Measurements from ENCODE around the gene DOK4.

The DOK4 gene

DNA sequence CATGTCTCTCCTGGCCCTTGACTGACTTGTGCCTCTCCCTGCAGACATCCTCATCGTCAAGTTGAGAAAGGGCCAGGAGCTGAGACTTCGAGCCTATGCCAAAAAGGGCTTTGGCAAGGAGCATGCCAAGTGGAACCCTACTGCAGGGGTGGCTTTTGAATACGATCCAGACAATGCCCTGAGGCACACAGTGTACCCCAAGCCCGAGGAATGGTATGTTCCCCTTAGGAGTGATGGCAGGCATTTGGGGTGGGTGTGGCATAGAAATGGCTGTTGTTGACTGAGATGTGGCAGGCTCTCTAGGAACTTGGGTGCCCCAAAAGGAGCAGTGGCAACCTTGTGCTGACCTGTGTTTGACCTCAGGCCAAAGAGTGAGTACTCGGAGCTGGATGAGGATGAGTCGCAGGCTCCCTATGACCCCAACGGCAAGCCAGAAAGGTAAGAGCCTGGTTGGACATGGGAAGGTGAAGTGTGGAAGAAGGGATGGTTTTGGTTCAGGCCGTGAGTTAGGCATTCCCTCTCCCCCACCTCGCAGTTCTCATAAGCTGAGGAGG, 16.3 kb downstream of the DOK4 start:
- no peak for TF ChIP-seq CTCF (IDR thresholded peaks at IDR 0.05)
- no peak for TF ChIP-seq ZFX (IDR thresholded peaks at IDR 0.05; ENCODE audit: borderline replicate concordance)
- H3K27ac ChIP-seq = no peak overlapping the region

- no peak overlapping the region for H3K27ac ChIP-seq
- no peak for TF ChIP-seq CTCF (IDR thresholded peaks at IDR 0.05)
- TF ChIP-seq ZFX (IDR thresholded peaks at IDR 0.05; ENCODE audit: borderline replicate concordance) = no peak
Observed at GRCh38 chr16:57469046-57469445, 17.2 kb downstream of the DOK4 start.

- no peak for TF ChIP-seq ZFX (IDR thresholded peaks at IDR 0.05; ENCODE audit: borderline replicate concordance)
- no peak for TF ChIP-seq CTCF (IDR thresholded peaks at IDR 0.05)
Observed at GRCh38 chr16:57468346-57468745, 17.9 kb downstream of the DOK4 start.

GRCh38 chr16:57464523-57464922, 21.8 kb downstream of the DOK4 start:
- TF ChIP-seq CTCF (IDR thresholded peaks at IDR 0.05) (no peak), ZFX (IDR thresholded peaks at IDR 0.05; ENCODE audit: borderline replicate concordance) (no peak)
- H3K27ac ChIP-seq = no peak overlapping the region

More at GRCh38 chr16:57468346-57468745, 17.9 kb downstream of the DOK4 start:
- no peak overlapping the region for H3K27ac ChIP-seq

- H3K27ac ChIP-seq = peak overlapping the region; percentile 64
- TF ChIP-seq ZFX (IDR thresholded peaks at IDR 0.05; ENCODE audit: borderline replicate concordance) = no peak
Observed at GRCh38 chr16:57462978-57463362, 23.3 kb downstream of the DOK4 start.

- TF ChIP-seq ZFX (IDR thresholded peaks at IDR 0.05; ENCODE audit: borderline replicate concordance) = no peak
- TF ChIP-seq CTCF (IDR thresholded peaks at IDR 0.05) = peak; percentile 95
- peak within 1 kb of the TSS; percentile 64 for H3K27ac ChIP-seq
Observed at GRCh38 chr16:57462209-57462977, 23.9 kb downstream of the DOK4 start, which contains the start of gene POLR2C. TSS of gene POLR2C (plus strand) at chr16:57462679. CDS start at chr16:57462725, 46 bp downstream.

DNA sequence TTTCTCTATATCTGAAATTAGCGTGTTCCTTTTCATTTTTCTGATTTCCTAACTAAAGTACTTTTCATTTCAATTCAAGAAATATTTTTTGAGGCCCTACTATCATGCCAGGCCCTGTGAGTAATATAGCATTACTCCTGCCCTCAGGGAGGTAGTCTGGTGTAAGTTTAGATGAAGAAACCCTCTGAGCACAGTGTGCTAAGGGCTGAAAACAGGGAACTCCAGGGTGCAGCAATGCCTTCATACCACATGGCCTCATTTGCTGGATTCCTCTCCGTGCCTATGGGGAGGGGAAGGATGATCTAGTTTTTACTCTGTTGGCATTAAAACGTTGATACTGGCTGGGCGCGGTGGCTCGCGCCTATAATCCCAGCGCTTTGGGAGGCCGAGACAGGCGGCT, 34.3 kb downstream of the DOK4 start:
- no peak overlapping the region for H3K27ac ChIP-seq
- TF ChIP-seq CTCF (IDR thresholded peaks at IDR 0.05) (no peak), ZFX (IDR thresholded peaks at IDR 0.05; ENCODE audit: borderline replicate concordance) (no peak)

Measured in 22Rv1 (cell line).